22Rv1 (cell line): ENCODE results near the gene TMEM151A.

ENCODE experiments used
- ZFX ChIP-seq: fragments of 450-650 bp; IDR thresholded peaks from 2 replicates; pipeline ENCODE4 v1.6.1; 2017; ENCODE audit warnings: antibody characterized with exemption, borderline replicate concordance
- TF ChIP-seq, protein P1 (sequence below): fragments of 450-650 bp; IDR thresholded peaks from 2 replicates; pipeline ENCODE4 v1.5.1; 2017; ENCODE audit warnings: mild to moderate bottlenecking

GRCh38 chr11:66345316-66345649 lies 53.6 kb downstream of the TMEM151A start:
- TF ChIP-seq, protein P1, sequence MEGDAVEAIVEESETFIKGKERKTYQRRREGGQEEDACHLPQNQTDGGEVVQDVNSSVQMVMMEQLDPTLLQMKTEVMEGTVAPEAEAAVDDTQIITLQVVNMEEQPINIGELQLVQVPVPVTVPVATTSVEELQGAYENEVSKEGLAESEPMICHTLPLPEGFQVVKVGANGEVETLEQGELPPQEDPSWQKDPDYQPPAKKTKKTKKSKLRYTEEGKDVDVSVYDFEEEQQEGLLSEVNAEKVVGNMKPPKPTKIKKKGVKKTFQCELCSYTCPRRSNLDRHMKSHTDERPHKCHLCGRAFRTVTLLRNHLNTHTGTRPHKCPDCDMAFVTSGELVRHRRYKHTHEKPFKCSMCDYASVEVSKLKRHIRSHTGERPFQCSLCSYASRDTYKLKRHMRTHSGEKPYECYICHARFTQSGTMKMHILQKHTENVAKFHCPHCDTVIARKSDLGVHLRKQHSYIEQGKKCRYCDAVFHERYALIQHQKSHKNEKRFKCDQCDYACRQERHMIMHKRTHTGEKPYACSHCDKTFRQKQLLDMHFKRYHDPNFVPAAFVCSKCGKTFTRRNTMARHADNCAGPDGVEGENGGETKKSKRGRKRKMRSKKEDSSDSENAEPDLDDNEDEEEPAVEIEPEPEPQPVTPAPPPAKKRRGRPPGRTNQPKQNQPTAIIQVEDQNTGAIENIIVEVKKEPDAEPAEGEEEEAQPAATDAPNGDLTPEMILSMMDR = no peak
- TF ChIP-seq ZFX = no peak
